Stimulated activated CD8-positive, alpha-beta memory T cell treated with anti-CD3 and anti-CD28 coated beads, Interleukin-4, amount 100 ng/mL, for 4 hours (primary cell): ENCODE data around the gene DPEP3.

Source experiments
- DNase-seq, 2 donors: peaks; one replicate each; pipeline ENCODE4 v3.0.0-alpha.2; 2020; ENCODE audit warnings: low read depth in 2 of 2, low spot score in 1 of 2

The DPEP3 gene

DNA sequence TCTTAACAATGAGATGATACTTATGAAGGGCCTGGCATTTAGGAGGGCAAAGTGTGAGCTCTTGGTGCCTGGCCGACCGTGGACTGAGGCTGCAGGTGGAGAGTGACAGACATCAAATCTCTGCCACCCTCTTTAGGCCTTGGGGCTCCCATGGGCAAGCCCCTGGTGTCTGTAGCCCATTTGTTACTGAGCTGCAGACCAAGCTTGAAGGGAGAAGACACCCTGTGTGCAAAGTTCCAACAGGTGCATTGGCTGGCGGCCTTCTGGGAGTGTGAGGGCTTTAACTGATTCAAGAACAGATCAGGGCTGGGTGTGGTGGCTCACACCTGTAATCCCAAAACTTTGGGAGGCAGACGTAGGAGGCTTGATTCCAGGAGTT is 47.8 kb downstream of the DPEP3 start:
- no peak for DNase-seq

DNA sequence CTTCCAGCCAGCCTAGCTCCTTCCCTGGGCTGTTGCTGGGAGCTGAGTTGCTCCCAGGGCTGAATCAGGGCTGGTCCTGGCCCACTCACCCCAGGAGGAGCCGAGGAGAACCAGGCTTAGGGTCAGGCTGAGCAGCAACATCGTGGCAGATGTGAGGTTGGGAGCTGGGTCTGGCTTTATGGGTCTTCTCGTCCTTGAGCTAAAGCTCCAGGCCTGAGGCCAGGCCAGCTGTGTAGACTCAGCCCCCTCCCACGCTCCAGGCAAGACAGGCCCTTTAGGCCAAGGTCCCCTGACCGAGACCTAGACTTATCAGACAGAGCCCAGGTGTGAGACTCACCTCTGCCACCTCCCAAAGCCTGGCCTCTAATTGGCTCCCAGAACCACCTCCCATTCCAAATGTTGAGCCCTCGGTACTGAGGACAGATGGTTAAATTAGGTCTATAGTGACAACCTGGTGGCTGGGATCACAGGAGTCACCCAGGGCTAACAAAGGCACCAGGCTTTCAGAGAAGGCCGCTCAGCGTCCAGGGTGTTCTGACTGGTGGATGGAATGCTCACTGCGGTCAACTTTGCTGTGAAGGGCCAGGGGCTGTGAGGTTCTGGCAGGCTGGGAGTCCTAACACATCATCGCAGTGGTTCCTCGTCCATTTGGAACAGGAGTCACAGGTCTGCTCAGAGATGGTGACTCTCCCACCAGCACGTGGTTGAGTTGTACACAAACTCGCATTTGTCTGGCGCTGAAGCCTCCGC is 48.4 kb downstream of the DPEP3 start, which contains the start of gene CTRL:
Gene CTRL, minus strand, starts transcription at position 151 of the 750 bp plus-strand sequence. Its CDS starts 10 bp downstream, at position 141.
- no peak for DNase-seq

GRCh38 chr16:67930678-67931211 is 49.6 kb downstream of the DPEP3 start:
- DNase-seq = no peak

- DNase-seq = no peak
These were observed 50.1 kb downstream of the DPEP3 start for GRCh38 chr16:67930191-67930590.

GRCh38 chr16:67928561-67929364 is 51.5 kb downstream of the DPEP3 start:
- DNase-seq = peak; percentile 41 to 58

GRCh38 chr16:67928147-67928546 is 52.2 kb downstream of the DPEP3 start:
- no peak for DNase-seq

GRCh38 chr16:67927131-67927941 is 53.0 kb downstream of the DPEP3 start:
- DNase-seq = no peak

DNA sequence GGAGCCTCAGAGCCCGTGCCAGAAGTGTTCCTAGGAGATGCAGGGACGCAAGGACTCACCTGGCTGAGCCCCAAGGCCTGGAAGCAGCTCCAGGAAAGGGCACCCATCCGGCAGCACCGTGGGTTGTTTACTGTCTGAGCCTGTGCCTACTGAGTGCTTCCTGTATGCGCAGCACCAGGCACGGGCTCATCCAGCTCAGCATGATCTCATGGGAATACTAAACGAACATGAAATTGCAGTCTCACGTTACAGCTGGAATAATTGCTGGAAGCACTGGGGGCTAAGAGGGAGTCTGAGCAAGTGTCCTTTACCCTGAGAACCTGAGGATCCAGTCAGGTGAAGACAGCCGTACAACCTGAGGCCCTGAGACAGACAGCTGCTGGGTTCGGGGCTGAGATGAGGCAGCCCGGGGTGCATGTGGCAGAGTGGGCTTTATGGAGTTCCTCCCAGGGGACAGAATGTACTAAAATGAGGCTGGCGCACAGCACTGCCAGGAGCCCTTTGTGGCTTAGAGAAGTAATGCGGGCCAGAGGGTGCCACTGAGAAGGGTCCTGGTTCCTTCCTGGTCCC is 54.0 kb downstream of the DPEP3 start:
- no peak for DNase-seq
